Activated effector memory CD4-positive, alpha-beta T cell treated with anti-CD3 and anti-CD28 coated beads, Interleukin-2, amount 50 U/mL, for 16 hours (primary cell): Measurements from ENCODE around the gene FAM78A.

Experiments used
- DNase-seq: peaks from one replicate; pipeline ENCODE4 v3.0.0-alpha.2; 2020

FAM78A gene

DNA sequence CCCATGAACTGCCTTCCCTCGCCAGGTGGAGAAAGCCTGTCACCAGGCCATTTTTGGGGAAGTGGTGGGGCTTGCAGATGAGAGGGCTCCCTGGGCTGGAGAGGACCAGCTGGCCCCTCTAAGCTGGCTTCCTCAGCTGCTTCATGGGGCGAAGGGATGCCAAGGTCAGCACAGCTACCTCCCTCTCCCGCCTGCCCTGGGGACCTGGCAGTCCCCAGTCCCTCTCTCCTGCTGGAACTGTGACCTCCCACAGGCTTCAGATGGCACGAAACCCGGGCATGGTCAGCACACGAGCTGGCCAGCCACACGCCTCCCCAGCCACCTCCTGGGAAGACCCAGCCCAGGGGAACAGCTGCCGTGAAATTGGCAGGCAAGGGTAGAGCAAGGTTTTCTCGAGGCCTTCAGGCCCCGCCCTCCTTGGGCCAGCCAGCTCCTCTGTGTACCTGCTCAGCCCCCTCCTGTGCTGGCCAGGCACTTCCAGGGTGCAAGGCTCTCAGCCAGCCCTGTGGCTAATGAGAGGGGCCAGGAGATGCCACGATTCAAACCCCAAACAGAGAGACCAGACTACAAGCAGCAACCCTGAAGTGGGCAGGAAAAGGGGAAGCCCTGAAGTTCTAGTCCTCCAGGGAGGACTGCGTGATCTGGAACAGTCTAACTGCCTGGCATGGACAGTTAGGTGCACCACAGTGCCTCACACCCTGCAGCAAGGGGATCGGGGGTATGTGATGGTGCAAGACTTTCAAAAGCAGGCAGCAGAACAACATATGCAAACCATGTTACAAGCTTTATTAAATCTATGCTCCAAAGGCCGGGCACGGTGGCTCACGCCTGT lies 26.1 kb upstream of the FAM78A start:
- no peak for DNase-seq

DNA sequence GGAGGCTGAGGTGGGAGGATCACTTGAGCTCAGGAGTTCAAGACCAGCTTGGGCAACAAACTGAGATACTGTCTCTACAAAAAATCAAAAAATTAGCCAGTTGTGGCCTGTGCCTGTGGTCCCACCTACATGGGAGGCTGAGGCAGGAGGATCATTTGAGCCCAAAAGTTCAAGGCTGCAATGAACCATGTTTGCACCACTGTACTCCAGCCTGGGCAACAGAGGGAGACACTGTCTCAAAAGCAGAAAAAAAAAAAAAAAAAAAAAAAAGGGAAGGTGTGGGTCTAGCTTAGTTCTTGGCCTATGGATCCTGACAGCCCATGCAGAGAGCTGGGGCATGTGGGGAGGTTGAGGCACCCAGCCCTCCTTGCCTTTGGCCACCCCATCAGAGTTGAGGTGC lies 24.1 kb upstream of the FAM78A start:
- DNase-seq, result no peak

DNA sequence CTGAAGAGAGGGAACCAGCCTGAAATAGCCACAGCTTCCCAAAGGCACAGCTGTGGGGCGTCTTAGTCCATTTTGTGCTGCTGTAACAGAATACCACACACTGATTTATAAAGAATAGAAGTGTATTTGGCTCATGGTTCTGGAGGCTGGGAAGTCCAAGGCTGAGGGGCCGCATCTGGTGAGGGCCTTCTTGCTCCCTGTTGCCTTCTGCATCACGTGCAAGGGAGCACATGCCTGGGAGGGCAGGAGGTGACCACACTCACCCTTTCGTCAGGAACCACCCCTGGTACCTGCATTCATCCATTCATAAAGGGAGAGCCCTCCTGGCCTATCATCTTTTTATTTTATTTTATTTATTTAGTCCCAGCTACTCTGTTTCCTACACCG lies 23.6 kb upstream of the FAM78A start:
- DNase-seq, result no peak

- no peak for DNase-seq
These were observed 23.1 kb upstream of the FAM78A start for GRCh38 chr9:131299346-131299960.

DNA sequence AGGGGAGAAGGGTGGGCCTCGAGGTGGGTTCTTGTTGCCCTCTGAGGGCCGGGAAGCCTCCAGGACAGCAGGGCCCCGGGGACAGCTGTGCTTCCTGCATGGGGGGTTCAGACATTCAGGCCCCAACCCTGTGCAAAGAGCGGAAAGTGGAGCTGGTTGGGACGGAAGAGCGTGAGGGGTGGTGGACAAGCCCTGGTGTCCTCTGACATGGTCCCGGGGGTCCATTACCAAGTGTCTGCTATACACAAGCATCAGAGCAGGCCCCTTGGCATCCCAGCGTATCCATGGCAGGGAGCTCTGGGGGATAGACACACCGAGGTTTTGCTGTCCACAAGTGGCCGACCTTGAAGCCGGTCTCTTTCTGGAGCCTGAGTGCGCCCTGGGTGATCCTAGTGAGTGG lies 22.5 kb upstream of the FAM78A start:
- no peak for DNase-seq

- no peak for DNase-seq
These were observed 22.0 kb upstream of the FAM78A start for GRCh38 chr9:131298341-131298740.

- no peak for DNase-seq
These were observed 21.6 kb upstream of the FAM78A start for GRCh38 chr9:131297903-131298302.

DNA sequence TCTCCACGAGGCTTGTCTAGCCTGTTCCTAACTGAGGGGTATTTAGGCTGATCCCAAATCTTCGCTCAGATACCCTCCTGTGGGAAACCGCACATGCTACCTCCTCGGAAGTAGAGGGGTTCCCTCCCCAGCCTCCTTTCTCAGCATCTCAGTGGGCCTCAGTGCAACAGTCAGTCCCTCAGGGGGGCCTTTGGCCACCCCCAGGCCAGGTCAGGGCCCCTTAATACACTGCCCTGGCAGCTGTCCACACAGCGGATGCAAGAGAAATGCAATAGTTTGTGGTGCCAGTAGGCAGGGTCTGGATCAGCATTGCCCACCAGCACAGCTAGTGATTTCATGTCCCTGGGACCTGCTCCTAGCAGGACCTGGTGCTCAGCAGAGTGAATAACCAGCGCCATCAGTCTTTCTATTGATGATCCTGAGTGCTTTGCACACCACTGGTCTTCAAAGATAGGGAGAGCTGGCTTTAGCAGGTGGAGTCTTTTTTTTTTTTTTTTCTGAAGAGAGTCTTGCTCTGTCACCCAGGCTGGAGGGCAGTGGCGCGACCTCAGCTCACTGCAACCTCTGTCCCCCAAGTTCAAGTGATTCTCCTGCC lies 20.7 kb upstream of the FAM78A start:
- DNase-seq, result no peak

GRCh38 chr9:131296460-131296859 lies 20.1 kb upstream of the FAM78A start:
- no peak for DNase-seq

DNA sequence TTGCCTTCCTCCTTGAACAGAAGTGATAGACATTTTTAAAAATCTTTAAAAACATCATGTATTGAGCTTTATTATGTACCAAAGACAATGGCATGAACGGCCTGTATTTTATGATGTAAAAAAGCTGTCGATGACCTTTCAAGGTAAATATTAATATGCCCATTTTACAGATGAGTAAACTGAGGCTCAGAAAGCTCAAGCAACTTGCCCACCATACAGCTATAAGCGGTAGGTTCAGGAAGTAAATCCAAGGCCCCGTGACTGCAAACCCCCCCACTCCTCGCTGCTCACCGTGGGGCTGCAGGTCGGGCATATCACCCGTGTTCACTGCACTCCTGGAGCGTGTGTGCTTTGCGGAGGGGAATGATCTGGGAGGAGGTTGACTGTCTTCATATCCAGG lies 16.6 kb upstream of the FAM78A start:
- no peak for DNase-seq

GRCh38 chr9:131291795-131292315 lies 15.5 kb upstream of the FAM78A start:
- no peak for DNase-seq

- DNase-seq, result no peak
These were observed 14.6 kb upstream of the FAM78A start for GRCh38 chr9:131290767-131291370.

- no peak for DNase-seq
These were observed 13.9 kb upstream of the FAM78A start for GRCh38 chr9:131290036-131290766.

GRCh38 chr9:131289301-131290035 lies 13.2 kb upstream of the FAM78A start, which contains the start of gene PLPP7:
PLPP7 (plus strand) TSS chr9:131289723; CDS start chr9:131289998, 275 bp downstream.
- DNase-seq, result no peak

- no peak for DNase-seq
These were observed 11.9 kb upstream of the FAM78A start for GRCh38 chr9:131288217-131288616.

GRCh38 chr9:131287359-131287758 lies 11.0 kb upstream of the FAM78A start:
- no peak for DNase-seq

- no peak for DNase-seq
These were observed 8.5 kb upstream of the FAM78A start for GRCh38 chr9:131284856-131285255.

DNA sequence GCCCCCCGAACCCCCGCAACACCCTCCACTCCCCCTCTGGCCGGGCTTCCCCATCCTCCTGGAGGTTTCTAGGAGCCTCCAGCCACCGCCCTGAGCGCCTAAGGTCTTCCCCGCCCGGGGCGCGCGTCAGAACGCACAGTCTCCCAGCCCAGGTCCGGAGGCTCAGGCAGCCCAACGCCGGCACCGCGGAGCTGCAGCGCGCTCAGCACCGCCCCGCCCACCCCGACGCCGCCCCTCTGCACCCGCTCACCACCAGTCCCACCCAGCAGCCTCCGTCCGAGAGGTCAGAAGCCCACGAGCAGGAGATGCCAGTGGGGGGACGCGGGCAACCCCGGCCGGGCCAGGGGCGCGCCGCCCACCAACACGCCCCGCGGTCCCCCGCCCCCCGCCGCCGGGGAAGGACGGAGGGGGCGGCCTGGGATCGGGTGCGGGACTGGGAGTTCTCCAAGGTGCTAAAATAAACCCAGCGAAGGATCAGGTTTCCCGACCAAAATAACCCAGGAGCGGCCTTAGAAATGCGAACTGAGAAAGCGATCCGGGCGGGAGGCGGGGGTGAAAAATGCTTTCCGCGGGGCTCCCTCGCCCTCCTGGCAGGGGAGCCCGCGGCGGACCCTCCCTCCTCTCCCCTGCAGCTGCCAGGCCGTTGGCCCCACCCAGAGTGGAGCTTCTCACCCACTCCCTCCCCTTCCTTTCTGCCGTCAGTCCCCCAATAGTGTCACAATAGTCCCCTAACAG lies 6.5 kb upstream of the FAM78A start:
- no peak for DNase-seq

GRCh38 chr9:131282175-131282574 lies 5.9 kb upstream of the FAM78A start:
- DNase-seq, result no peak

- DNase-seq, result no peak
These were observed 5.0 kb upstream of the FAM78A start for GRCh38 chr9:131281119-131281965.
